Activated CD8-positive, alpha-beta memory T cell treated with anti-CD3 and anti-CD28 coated beads, Interleukin-2, amount 50 U/mL, for 4 hours (primary cell): Measurements from ENCODE around the gene TTLL10.

Source experiments
- DNase-seq: peaks from one replicate; pipeline ENCODE4 v3.0.0-alpha.2; 2020

Gene TTLL10

DNA sequence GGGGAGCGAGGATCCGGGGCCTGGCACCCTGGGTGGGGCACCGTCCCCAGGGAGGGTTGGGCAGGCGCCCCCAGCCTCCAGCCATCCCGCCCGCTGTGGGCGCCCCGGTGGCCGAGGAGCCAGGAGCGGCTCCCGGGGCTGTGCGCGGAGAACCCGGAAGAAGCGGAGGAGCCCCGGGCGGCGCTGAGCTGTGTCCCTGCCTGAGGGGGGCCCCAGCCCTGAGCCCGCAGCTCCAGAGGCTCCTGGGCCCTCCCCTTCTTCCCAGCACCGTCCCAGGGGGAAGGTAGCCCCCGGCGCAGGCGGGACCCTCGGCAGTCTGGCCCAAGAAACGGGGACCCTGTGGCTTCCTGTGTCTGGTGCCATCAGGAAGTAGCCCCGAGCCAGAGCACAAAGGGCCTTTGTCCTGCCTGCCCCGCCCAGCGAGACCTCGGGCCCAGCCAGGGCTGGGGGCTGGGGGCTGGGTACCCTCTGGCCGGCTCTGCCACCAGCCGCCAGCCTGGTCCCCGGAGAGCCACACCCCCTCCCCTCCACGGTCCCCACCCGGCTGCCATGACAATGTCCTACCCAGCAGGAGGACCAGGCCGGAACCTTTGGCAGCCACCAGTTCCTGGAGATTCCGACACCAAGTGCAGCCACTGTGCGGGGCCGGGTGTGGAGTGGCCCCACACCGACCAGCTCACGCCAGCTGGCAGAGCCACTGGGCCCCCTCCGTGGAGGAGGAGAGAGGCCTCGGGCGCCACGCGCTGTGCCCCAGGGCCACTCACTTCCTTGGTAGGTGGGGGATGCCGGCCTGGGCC, 15.6 kb upstream of the TTLL10 start:
- peak; percentile 39 for DNase-seq

DNA sequence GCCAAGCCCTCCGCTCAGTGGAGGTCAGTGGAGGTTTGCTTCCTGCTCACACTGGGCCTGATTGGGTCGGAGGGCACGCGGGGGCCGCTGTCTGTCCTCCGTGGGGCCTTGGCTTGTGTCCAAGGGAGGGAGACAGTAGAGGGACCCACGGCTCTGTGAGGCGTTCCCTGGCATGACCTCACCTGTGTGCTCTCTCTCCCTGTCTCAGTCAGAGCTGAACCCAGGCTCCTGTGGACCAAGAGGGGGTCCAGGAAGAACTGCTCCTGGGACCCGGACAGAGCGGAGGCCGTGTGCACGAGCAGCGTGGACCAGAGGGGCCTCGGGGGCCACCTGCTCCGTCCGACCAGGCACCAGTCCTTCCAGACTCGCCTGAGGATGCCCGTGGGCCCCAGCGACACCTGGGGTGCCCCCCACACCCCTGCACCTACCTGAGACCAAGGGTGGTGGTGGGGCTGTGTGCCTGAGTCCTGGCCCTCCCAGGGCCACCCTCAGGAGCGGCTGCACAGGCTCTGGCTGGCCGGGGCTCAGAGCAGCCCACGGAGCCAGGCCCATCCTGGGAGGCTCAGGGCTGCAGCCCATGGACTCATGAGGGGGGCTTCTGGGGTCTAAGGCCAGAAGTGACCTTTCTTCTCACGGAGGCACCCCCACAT, 13.3 kb upstream of the TTLL10 start:
- DNase-seq: no peak

DNA sequence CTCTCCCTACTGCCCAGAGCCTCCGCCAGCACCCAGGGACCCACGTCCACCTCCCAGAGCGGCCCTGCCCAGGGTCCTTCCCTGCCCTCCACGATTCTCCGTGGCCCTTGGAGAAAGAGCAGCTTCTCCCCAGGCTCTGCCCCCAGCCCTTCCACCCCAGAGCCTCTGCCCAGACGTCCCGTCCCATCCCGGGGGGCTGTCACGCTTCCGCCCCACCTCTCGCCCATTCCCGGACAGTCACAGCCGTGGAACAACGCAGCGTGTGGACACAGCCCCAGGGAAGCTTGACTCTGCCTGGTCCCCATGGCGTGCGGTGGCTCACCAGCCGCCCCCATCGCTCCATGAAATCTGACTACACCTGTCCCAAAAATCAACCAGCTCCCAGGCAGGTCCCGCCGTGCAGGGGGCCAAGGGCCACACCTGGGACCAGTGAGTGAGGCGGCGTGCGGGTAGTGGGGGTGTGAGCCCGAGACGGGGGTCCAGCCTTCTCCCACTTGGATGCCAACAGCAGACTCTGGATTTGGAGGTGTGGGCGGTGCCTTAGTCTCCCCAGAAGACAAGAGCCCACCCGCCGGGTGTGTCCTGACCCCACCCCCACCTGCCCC, 12.5 kb upstream of the TTLL10 start:
- DNase-seq: no peak

DNA sequence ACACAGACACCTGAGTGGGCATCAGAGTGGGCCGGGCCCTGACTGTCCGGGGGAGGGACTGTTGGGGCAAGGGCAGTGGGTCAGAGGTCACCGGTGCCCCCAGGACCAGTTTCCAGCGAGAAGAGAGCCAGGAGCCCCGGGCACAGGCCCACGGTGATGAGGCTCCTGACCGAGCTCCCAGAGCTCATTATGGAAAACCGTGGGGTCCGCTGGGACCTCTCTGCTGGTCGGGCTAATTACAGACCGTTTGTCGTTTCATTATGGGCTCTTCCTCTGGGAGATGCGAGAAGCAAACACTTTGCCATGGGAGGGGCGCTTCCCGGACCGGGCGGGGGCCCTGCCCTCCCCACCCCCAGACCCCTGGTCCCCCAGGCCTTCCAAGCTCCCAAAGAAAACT, 12.0 kb upstream of the TTLL10 start:
- no peak for DNase-seq

DNA sequence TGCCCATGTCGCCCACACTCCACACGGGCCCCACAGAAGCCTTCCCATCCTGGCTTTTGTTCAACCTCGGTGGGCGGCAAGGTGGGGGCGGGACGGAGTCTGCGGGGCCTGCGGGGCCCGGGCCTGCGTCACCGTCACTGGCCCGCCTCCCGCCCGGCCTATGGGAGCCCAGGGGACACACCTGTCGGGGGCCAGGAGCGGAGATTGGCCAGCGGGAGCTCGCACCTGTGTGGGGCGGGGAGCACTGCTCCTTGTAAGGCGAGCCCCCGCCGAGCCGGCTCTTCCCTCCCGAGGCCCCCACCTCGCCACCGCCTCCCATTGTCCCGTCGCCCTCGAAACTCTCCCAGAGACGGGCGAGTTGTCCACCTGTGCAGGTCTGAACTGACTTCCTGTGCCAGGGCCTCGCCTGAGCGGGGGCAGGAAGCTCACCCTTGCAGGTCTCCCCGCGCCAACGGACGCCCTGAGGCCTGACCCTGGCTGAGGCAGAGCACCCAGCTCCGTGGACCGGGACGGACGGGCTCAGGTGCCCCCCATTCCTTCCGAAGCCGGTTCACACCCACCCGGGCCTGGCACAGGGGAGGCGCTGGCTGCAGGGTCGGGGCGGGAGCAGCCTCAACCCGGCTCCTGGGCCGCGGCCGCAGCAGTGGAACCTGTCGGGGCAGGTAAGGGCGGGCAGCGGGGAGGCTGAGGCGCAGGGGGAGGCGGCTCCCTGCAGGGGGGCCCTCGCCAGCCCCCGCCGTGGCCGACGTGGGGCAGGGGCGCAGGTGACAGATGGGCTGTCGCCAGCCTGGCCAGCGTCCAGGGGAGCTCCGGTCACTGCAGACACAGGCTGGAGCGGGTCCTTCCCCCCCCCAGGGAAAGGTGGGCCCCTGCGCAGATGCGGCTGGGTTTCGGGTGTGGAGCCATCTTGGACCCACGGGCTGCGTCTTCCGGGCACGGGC, 10.8 kb upstream of the TTLL10 start:
- DNase-seq: no peak

DNA sequence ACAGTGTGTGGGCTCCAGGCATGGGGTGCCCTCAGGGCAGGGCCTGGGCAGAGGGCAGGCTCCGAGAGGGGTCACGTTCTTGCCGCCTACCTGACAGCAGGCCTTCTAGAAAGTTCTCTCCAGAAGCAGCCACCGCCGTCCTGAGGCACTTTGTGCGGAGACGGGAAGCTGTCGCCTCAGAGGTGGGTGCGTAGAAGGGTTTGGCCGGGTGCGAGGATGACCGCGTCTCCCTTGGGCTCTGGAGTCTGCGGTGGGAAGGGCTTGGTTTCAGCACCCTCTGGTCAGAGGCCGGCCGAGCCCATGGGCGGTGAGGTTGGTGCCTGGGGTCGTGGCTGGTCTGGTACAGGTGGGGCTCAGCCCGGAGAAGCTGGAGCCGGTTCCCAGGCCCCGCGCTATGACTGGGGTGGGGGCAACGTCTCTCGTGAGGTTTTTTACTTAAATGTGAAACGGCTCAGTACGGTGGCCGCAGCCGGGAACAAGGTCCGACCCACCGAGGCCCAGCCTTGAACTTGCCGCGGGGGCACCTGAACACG, 10.1 kb upstream of the TTLL10 start:
- no peak for DNase-seq

DNA sequence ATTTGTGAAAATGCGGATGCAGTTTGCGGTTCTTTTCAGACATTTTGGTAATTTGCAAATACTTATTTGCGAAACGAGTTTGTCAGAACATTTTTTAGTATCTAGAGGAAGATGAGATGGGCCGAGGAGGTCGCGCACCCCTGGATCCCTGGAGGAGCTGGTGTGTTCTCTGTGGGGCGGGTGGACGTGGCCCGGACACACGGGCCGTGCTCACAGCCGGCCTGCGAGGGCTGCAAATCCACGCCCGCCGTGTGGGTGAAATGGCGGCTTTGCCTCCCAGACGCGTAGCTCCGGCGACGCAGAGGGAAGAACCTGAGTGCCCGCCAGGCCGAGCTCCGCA, 9.3 kb upstream of the TTLL10 start:
- DNase-seq: no peak

DNA sequence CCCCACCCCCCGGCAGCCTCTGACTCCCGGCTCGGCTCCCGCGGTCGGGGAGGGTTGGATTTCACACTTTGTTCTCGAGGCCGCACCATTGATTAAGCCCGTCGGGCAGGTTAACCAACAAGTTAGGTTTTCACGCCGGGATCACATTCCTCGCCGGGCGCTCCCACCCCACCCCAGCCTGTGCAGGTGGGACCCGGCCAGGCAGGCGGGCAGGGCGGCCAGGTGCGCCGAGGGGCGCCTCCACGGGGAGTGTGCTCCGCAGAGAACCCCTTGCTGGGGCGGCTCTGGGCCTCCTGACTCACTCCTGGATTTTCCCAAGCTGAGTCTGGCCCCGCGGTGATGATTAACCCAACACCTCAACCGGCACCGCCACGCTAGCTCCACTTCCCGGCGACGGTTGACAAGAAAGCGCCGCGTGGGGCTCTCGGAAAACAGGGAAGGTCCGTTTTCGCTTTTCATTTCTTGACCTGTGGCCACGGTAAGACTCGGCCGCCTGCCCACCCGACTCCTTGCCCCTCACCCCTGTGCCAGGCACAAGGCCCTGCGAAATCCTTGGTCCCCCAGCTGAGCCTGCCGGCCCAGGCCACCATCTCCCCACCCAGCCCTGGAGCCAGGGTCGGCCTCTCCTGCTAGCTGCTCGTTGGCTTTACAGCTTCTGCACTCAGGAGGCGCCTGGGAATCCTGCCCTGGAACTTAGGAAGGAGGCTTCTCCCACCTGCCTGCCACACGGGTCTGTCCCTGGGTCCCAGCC, 8.8 kb upstream of the TTLL10 start:
- DNase-seq: no peak

DNA sequence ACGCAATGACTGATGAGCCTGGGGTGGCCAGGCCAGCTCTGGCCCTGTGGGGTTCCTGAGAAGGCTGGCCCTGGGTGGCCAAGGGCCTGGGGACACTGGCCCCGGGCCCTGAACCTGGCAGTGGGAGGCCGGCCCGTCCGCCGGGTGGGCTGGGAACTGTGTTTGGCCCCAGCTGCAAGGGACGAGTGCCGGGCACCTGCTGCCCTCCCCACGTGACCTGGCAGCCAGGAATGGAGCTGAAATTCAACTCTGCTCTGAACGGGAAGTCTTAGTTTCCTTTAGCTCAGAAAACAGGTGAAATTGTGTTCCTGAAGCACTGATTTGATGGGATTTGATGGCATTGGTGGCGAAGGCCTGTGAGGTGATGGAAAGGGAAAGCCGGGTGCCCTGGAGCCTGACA, 8.2 kb upstream of the TTLL10 start:
- no peak for DNase-seq

DNA sequence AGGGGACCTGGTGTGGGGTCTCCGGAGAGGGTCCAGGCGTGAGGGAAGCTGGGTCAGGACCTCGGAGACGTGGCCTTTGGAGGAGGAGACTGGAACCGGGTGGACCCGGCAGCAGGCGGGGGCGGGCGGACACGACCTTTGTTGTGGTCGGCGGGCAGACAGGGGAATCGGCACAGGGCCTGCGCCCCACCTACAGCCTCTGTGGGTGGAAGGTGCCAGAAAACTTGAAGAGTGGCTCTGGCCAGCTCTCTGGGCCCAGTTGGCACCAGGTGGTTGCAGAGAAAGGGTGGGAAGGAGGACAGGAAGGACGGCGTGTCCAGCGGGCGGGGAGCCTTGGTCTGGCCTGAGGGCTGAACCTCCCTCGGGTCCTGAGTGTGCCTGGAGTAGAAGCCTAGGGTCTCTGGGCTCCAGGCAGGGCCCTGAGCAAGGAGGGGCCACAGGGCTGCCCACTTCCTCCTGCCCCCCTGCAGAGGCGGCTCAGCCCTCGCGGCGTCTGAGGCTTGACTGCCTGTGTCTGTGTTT, 7.7 kb upstream of the TTLL10 start:
- DNase-seq: no peak

DNA sequence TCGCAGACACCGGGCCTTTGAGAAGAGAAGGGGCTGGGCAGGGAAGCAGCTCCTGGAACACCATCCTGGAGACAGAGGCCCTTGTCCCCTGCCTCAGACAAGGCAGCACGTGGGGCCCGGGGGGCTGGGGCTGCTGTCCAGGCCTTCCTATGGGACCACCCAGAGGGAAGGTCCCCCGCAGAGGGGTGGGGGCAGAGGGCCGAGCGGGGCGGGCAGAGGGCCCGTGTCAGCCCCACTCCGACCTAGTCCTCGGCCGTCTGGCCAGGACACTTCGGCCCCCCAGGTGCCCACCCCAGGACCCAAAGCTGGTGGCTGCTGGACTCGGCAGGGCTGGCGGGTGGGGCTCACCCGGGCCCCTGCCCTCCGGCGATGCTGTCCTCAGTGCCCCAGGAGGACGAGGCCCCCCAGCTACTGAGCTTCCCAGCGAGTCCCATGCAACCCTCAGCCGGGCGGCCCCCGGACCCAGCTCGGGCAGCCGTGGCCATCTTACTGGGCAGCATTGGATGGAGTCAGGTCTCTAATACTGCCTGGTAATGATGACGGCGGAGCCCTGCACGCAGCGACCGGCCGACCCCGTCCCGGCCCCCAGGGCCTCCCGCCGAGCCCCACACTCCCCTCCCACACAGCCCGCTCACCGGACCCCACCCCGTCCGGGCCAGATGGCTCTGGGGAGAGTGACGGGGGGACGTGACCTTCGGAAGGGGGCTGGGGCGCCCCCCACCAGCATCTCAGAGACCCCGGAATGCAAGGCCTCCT, 6.9 kb upstream of the TTLL10 start:
- no peak for DNase-seq

DNA sequence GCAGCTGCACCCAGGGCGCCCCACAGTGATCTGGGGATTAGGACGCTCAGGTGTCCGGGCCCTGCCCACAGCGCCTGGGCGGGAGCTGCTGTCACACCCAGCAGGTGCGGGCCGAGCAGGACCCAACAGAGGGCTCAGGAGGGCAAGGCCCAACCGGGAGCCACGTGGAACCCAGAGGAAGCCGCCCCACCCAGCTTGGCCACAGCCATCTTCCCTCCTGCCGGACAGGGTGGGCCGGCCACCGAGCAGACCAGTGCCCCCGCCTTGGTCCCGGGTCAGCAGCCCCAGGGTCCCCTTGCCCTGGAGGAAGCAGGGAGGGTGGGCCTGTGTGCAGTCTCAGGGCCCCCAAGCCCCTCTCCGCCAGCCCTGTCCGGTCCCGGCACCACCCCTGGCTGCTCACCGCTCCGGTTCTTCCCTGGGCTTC, 6.3 kb upstream of the TTLL10 start:
- no peak for DNase-seq

DNA sequence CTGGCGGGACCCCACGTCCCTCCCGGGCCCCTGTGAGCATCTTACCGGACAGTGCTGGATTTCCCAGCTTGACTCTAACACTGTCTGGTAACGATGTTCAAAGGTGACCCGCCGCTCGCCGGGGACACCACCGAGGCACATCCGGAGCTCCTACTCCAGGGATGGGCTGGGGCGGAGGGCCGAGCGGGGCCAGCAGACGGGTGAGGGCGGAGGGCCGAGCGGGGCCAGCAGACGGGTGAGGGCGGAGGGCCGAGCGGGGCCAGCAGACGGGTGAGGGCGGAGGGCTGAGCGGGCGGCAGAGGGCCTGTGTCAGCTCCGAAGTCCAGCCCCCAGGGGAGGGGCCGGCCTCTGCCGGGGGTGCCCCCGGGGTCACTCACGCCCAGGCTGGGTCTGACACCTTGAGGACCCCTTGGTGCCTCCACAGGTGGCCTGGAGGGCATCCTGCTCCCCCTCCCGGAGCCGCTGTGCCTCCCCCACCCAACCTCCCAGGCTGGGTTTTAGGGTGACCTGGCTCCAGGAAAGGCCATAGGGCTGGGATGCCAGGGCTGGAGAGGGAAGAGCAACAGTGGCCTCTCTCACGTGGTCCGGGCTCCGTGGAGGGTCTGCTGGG, 5.7 kb upstream of the TTLL10 start:
- DNase-seq: no peak

DNA sequence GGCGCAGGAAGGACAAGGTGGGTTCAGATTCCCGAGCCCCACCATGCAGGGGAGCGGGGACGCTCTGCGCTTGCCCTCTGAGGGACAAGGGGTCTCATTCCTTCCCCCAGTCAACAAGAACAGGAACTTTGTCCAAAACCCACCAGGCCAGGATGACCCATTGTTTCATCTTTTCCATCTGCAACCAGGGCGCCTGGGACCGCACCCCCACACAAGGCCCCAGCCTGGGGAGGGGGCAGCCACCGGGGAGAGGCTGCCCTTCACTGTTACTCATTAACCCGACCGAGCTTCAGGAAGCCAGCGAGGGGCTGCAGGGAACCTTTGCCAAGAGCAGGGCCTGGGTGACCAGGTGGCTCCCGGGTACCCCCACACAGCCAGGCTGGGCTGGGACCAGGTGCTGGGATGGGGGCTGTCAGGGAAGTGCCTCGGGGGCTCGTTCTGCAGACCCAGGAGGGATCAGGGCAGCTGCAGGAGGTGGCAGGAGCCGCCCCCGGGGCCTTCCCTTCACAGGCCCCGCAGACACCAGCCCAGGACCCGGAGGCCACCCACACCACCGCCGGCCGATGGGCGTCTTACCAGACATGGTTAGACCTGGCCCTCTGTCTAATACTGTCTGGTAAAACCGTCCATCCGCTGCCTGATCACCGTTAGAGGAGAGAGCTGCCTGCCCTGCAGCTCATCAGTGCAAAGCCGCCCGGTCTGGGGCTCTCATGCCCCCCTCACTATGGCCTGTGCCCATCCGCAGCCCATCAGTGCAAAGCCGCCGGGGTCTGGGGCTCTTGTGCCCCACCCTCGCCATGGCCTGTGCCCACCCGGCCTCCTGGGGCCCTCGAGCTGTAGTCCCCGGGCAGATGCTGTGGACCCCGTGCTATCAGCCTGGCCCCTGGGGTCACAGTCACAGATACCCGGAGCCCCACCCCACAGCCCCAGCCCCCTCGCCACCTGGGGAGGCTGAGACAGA, 4.9 kb upstream of the TTLL10 start:
- DNase-seq: no peak

DNA sequence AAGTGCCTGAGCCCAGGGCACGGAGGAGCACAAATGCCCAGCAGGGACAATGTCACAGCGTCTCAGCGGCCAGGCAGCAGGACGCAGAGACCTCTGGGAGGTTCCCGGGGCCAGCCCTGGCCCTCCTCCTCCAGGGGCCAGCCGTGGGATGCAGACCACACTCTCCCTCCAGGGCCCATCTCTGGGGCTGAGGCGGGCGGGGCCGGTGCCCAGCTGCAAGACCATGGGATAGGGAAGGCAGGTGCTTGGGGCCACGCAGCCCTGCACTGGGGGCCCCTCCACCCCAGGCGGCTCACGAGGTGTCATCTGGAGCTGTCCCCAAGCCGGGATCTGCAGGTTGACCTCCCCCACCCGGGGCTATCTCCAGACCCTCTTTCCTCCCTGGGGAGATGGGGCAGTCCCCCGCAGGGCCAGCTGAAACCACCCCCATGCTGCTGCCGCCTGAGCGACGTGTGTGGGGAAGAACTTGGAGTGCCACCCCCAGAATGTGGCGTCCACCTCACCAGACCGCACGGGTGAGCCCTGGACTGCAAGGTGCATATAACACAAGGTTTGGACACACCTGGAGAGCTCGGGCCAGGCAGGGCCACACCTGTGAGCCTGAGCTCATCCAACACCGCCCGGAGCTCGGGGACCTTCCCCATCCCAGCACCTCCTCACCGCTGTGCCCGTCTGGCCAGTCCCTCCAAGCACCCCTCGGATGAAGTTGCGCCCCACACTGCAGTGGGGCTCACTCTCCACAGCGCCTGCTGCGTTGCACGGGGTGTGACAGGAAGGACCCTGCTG, 4.1 kb upstream of the TTLL10 start:
- no peak for DNase-seq

DNA sequence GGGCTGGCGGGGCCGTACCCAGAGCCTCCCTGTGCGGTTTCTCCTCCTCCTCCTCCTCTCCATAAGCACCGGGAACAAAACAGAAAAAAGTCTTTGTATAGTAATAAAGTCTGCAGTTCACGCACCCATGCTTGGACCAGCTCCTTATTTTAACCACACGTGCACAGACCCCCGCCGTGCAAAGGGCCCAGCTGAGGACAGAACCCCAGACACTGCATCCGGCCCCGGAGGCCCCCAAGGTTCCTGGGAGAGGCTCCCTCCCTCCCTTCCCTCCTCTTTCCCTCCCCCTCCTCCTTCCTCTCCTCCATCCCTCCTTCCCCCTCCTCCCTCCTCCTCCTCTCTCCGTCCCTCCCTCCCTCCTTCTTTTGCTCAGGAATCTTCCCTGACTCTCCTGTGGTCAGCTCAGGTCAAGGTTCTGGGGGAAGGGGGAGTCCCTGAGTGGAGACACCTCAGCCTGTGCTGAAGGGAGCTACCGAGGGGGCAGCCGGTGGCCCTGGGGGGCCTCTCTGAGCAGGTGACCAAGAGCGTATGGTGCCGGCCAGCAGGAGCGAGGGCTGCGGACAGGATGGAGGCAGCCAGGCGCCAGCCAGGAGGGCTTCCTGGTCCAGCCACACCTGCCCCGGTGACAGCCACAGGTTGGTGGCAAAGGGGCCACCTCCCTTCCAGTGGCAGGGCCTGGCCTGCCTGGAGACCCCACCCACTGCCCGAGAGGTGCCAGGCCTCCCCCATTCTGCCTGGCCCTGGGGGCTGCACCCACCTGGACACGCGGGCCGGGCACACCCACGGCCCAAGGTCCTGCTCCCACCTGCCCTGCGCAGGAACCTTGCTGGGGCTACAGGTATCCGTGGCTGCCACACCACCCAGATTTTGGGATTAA, 3.2 kb upstream of the TTLL10 start:
- no peak for DNase-seq

DNA sequence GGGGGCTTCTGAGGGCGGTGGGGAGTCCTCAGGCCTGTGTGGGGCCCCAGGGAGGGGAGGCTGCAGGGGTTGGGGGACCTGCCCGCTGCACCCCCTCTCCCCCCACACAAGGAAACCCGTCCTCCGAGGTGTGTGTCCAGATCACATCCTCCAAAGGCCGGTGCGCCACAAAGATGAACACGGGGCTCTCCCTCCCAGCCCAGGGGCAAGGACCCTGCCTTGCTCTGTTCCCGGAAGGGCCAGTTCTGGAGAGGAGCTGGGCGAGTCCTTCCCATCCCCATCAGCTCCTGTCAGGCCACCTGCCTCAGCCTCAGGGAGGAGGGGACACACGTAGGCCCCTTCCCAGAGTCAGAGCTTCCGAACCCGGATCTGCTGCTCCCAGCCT, 2.5 kb upstream of the TTLL10 start:
- no peak for DNase-seq
